ENCODE data around the gene REEP1.

- TF ChIP-seq CTCF (IDR thresholded peaks at IDR 0.05): no peak
- TF ChIP-seq POLR2A (IDR thresholded peaks at IDR 0.05): no peak
Measured at GRCh38 chr2:86174445-86174844, 163.0 kb downstream of the REEP1 start.

All from testis (tissue), 2 donors.